Lower lobe of right lung (tissue), 2 donors: ENCODE data around the gene OR8I2. TPM values are rescaled to one million over a fixed set of nuclear protein-coding genes. Genes with fewer than 3 reads are reported as not detected.
"Not testable (repeated sequence)": the region's sequence is repeated elsewhere in the genome, so short reads cannot be mapped to it uniquely, and the experiment has no call there.

Experiments
- ATAC-seq, 2 donors: fragments of 200-7000 bp; cut with Tn5 transposase; one replicate each; pipeline ENCODE4 v1.9.1; 2020 to 2022; ENCODE audit warnings: mild to moderate bottlenecking in 2 of 2, moderate library complexity in 2 of 2
- DNase-seq: peaks from one replicate; pipeline ENCODE4 v3.0.0-alpha.2; 2020
- H3K27ac ChIP-seq: fragments of 200-600 bp; one replicate; pipeline ENCODE4 v1.8.0; 2022
- H3K27me3 ChIP-seq: fragments of 200-600 bp; one replicate; pipeline ENCODE4 v1.8.0; 2022; ENCODE audit warnings: low read depth
- H3K36me3 ChIP-seq: fragments of 200-600 bp; one replicate; pipeline ENCODE4 v1.8.0; 2022; ENCODE audit warnings: mild to moderate bottlenecking
- H3K4me1 ChIP-seq: fragments of 200-600 bp; one replicate; pipeline ENCODE4 v1.8.0; 2022
- H3K4me3 ChIP-seq: fragments of 200-600 bp; one replicate; pipeline ENCODE4 v1.8.0; 2022; ENCODE audit warnings: mild to moderate bottlenecking
- H3K9me3 ChIP-seq: fragments of 200-600 bp; one replicate; pipeline ENCODE4 v1.8.0; 2022
- CTCF ChIP-seq: fragments of 200-600 bp; IDR thresholded peaks from one replicate; pipeline ENCODE4 v1.8.0; 2022; ENCODE audit warnings: antibody characterized with exemption, mild to moderate bottlenecking
- intact Hi-C: fragments of 100-400 bp; cut with DNase I; formaldehyde crosslinking; loops from one replicate; pipeline ENCODE4 v1.11.0; 2022
- total RNA-seq: library from RNA; stranded (reverse); fragmentation: NEBNext Ultra II Directional; extraction: Animal tissue kit (Norgen Biotek cat#: 25700); gene quantifications from one replicate; pipeline ENCODE4 v1.2.1, GENCODE V29; 2021
- donor health status: DM: no; HTN: yes; CAD: no; lungs with severe emphysema.

The OR8I2 gene
- total RNA-seq, 1 donor from 2014 or later: not detected

DNA sequence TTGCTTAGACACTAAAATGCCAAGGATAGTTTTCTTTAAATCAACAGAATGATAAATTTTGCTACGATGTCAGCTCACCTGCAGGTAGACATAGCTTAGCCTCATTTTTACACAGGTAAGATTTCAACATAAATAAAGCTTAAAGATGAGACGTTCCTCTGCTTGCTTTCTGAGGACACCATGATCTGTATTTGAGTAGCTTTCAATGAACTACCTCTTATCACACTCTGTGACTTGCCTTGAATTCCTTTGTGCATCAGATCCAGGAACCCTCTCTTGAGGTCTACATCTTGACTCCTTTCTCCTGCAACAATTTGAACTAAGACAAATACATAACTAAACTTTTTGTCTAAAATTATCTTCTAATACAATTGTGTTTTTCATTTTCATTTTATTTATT is 26.1 kb upstream of the OR8I2 start:
- DNase-seq (no peak), ATAC-seq (no peak)
- Histone ChIP-seq H3K4me1 (no peaks in the 10 kb centered on the region), H3K27ac (no peak overlapping the region), H3K27me3 (no peaks in the 10 kb centered on the region), H3K36me3 (no peaks in the 10 kb centered on the region), H3K9me3 (no peaks in the 10 kb centered on the region), H3K4me3 (no peak overlapping the region)
- TF ChIP-seq CTCF: no peak
- intact Hi-C loops: no loop called here

- Histone ChIP-seq H3K4me3 (no peak overlapping the region), H3K27ac (no peak overlapping the region), H3K4me1 (no peaks in the 10 kb centered on the region), H3K36me3 (no peaks in the 10 kb centered on the region), H3K9me3 (no peaks in the 10 kb centered on the region), H3K27me3 (no peaks in the 10 kb centered on the region)
- no peak for TF ChIP-seq CTCF
- intact Hi-C loops: no loop called here
- ATAC-seq (no peak), DNase-seq (no peak)
These were observed 3.4 kb upstream of the OR8I2 start for GRCh38 chr11:56089697-56090096.

DNA sequence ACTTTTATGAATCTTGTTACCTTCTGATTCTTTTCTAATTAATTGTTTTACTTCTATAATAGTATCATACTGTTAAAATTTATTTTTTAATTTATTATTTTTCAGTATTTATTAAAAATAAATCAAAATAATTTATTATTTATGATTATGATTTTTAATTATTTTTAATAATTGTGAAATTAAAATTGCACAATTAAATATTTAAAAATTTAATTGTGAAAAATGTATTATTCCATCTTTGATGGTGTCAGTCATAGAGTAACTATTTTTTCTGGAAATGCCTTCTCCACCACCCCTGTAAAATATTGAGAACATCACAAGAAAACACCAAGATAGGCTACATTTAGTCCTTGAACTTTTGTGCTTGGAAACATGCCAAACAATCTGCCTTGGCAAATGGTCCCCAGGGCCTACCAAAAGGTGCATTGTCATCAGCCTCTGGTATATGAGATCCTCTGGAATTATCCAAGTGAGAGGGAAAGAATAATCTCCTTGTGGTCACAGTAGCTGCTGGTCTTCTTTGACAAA is 10.2 kb downstream of the OR8I2 start, which contains the start of gene OR8H2:
Gene OR8H2, plus strand, starts transcription at position 478 of the 528 bp plus-strand sequence. CDS start 1,356 bp downstream, outside the sequence.
- DNase-seq (no peak), ATAC-seq (no peak)
- no peaks in the 10 kb centered on the region for H3K27me3 ChIP-seq
- intact Hi-C loops: no loop called here
- no peaks in the 10 kb centered on the region for H3K36me3 ChIP-seq
- H3K27ac ChIP-seq: no peak within 1 kb of the TSS
- no peaks in the 10 kb centered on the region for H3K9me3 ChIP-seq
- TF ChIP-seq CTCF: no peak
- H3K4me1 ChIP-seq: no peaks in the 10 kb centered on the region
- H3K4me3 ChIP-seq: no peak within 1 kb of the TSS

- H3K4me1 ChIP-seq: no peaks in the 10 kb centered on the region
- DNase-seq (no peak), ATAC-seq (no peak)
- H3K4me3 ChIP-seq: no peak within 1 kb of the TSS
- intact Hi-C loops: no loop called here
- H3K27me3 ChIP-seq: no peaks in the 10 kb centered on the region
- no peaks in the 10 kb centered on the region for H3K9me3 ChIP-seq
- no peak for TF ChIP-seq CTCF
- no peaks in the 10 kb centered on the region for H3K36me3 ChIP-seq
- H3K27ac ChIP-seq: no peak within 1 kb of the TSS
These were observed 29.0 kb downstream of the OR8I2 start, which contains the start of gene OR8H3 for GRCh38 chr11:56122073-56122472. Gene OR8H3, plus strand, starts transcription at chr11:56122373. Its CDS starts 0 bp downstream, at chr11:56122373.

- Histone ChIP-seq H3K36me3 (no peaks in the 10 kb centered on the region), H3K9me3 (no peaks in the 10 kb centered on the region), H3K4me1 (no peaks in the 10 kb centered on the region), H3K27me3 (no peaks in the 10 kb centered on the region), H3K27ac (no peak within 1 kb of the TSS), H3K4me3 (no peak within 1 kb of the TSS)
- DNase-seq: no peak
- no peak for ATAC-seq
- intact Hi-C loops: no loop called here
- TF ChIP-seq CTCF: no peak
These were observed 47.1 kb downstream of the OR8I2 start, which contains the start of gene OR8J3 for GRCh38 chr11:56140151-56140661. Gene OR8J3, minus strand, starts transcription at chr11:56140201. Its CDS starts 2,483 bp downstream, at chr11:56137718.

- H3K4me3 ChIP-seq, H3K36me3 ChIP-seq, DNase-seq, intact Hi-C loops, H3K9me3 ChIP-seq, H3K27ac ChIP-seq, H3K4me1 ChIP-seq, ATAC-seq, H3K27me3 ChIP-seq: not testable (repeated sequence)
These were observed 50.6 kb downstream of the OR8I2 start for GRCh38 chr11:56143681-56144080.
